ENCODE measurements around the gene KCTD1.
A peak's percentile ranks its signal among the peaks of the same experiment; 100 is the strongest.

KCTD1 gene

GRCh38 chr18:26479065-26479680 is 69.2 kb downstream of the KCTD1 start:
- no peak for DNase-seq

- DNase-seq = no peak
Measured at GRCh38 chr18:26477828-26478466, 70.4 kb downstream of the KCTD1 start.

- no peak for DNase-seq
Measured at GRCh38 chr18:26476697-26477096, 71.7 kb downstream of the KCTD1 start.

GRCh38 chr18:26474542-26474941 is 73.8 kb downstream of the KCTD1 start:
- DNase-seq = no peak

- DNase-seq = no peak
Measured at GRCh38 chr18:26473672-26474071, 74.7 kb downstream of the KCTD1 start.

GRCh38 chr18:26471826-26472225 is 76.5 kb downstream of the KCTD1 start:
- no peak for DNase-seq

- no peak for DNase-seq
Measured at GRCh38 chr18:26471027-26471426, 77.3 kb downstream of the KCTD1 start.

GRCh38 chr18:26470011-26470637 is 78.2 kb downstream of the KCTD1 start:
- peak; percentile 74 for DNase-seq

GRCh38 chr18:26468931-26469340 is 79.4 kb downstream of the KCTD1 start:
- peak; percentile 44 for DNase-seq

GRCh38 chr18:26466026-26466425 is 82.3 kb downstream of the KCTD1 start:
- no peak for DNase-seq

GRCh38 chr18:26465431-26465830 is 82.9 kb downstream of the KCTD1 start:
- DNase-seq = no peak

- no peak for DNase-seq
Measured at GRCh38 chr18:26464128-26465011, 84.0 kb downstream of the KCTD1 start.

GRCh38 chr18:26462355-26462754 is 86.0 kb downstream of the KCTD1 start:
- DNase-seq = no peak

GRCh38 chr18:26461405-26461804 is 86.9 kb downstream of the KCTD1 start:
- DNase-seq = no peak

GRCh38 chr18:26460449-26461091 is 87.8 kb downstream of the KCTD1 start:
- DNase-seq = peak; percentile 91

GRCh38 chr18:26459884-26460283 is 88.5 kb downstream of the KCTD1 start:
- DNase-seq = no peak

GRCh38 chr18:26459340-26459739 is 89.0 kb downstream of the KCTD1 start:
- peak; percentile 14 for DNase-seq

- peak; percentile 77 for DNase-seq
Measured at GRCh38 chr18:26458526-26459232, 89.7 kb downstream of the KCTD1 start.

GRCh38 chr18:26457611-26458353 is 90.6 kb downstream of the KCTD1 start:
- DNase-seq = no peak

- no peak for DNase-seq
Measured at GRCh38 chr18:26457195-26457594, 91.2 kb downstream of the KCTD1 start.

- no peak for DNase-seq
Measured at GRCh38 chr18:26456070-26456491, 92.3 kb downstream of the KCTD1 start.

All from NCI-H2029 (cell line).